ENCODE data around the gene POR. TPM values are rescaled to one million over a fixed set of nuclear protein-coding genes. Genes with fewer than 3 reads are reported as not detected.

The POR gene
- total and polyA plus RNA-seq, 8 donors: 41.4 to 210 (median 52.1) TPM

DNA sequence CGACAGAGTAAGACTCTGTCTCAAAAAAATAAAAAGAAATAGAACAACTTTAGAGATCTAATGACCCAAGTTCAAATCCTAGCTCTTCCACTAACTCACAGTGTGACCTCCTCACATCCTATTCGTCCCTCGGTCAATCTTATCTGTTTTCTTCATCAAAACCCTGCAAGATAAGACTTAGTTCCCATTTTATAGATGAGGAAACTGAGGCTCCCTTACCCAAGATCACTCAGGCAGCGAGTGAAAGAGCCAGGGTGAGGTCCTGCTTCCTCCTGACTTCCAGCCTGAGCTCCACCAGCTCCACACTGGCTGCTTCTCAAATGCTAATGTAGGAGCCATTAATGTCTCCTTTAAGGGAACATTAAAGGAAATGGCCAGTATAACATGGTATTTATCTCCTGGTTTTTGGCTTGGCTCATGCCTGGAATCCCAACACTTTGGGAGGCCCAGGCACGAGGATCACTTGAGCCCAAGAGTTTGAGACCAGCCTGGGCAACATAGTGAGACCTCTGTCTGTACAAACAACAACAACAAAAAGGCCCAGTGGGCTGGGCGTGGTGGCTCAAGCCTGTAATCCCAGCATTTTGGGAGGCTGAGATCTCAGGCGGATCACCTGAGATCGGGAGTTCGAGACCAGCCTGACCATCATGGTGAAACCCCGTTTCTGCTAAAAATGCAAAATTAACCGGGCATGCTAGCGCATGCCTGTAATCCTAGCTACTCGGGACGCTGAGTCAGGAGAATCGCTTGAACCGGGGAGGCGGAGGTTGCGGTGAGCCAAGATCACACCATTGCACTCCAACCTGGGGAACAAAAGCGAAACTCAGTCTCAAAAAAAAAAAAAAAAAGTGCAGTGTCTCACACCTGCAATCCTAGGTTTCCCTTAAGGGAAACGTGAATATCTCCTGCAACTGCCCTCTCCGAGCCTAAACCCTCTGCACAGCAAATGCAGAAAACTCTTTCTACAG lies 39.6 kb upstream of the POR start:
- Histone ChIP-seq H3K36me3 (no peaks in the 10 kb centered on the region), H3K27ac (peak overlapping the region in 1 of 2 donors; percentile 87), H3K4me1 (peaks cover 10 to 75% of the 10 kb centered on the region in 2 donors), H3K4me3 (no peak overlapping the region), H3K27me3 (no peaks in the 10 kb centered on the region), H3K9me3 (no peaks in the 10 kb centered on the region)
- no peak for DNase-seq
- no peak for ATAC-seq
- TF ChIP-seq, protein P1, sequence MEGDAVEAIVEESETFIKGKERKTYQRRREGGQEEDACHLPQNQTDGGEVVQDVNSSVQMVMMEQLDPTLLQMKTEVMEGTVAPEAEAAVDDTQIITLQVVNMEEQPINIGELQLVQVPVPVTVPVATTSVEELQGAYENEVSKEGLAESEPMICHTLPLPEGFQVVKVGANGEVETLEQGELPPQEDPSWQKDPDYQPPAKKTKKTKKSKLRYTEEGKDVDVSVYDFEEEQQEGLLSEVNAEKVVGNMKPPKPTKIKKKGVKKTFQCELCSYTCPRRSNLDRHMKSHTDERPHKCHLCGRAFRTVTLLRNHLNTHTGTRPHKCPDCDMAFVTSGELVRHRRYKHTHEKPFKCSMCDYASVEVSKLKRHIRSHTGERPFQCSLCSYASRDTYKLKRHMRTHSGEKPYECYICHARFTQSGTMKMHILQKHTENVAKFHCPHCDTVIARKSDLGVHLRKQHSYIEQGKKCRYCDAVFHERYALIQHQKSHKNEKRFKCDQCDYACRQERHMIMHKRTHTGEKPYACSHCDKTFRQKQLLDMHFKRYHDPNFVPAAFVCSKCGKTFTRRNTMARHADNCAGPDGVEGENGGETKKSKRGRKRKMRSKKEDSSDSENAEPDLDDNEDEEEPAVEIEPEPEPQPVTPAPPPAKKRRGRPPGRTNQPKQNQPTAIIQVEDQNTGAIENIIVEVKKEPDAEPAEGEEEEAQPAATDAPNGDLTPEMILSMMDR (IDR thresholded peaks at IDR 0.05): no peak
- intact Hi-C loops (cut with DNase I): no loop called here

DNA sequence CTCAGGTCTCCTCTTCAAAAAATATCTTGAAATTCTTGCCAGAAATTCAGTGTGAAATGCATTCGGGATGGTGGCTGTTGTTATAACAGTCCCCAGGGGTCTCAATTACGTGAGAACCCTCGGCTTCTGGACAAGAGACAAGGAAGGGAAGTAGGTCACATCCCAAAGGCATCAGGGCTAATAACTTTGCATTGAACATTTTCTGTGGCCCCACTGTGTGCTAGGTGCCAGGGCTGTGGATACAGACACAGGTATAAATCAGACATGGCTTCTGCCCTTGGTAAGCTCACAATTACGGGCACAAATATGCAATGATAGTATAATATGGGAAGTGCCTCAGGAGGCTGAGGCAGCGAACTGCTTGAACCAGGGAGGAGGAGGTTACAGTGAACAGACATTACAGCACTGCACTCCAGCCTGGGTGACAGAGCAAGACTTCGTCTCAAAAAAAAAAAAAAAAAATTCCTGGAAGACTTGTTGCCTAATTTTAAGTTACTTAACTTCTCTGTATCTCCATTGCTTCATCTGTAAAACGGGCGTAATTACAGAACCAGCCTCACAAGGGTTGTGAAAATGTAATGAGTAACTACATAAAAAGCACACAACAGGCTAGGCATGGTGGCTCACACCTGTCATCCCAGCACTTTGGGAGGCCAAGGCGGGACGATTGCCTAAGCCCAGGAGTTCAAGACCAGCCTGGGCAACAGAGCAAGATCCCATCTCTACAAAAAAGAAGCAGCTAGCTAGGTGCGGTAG lies 38.7 kb upstream of the POR start:
- no peak for ATAC-seq
- DNase-seq: no peak

GRCh38 chr7:75878312-75878768 lies 36.6 kb upstream of the POR start:
- Histone ChIP-seq H3K4me3 (peak overlapping the region in 1 of 2 donors; percentile 99), H3K36me3 (peaks cover 0 to 21% of the 10 kb centered on the region in 2 donors), H3K4me1 (peaks cover 13 to 61% of the 10 kb centered on the region in 2 donors), H3K9me3 (no peaks in the 10 kb centered on the region), H3K27me3 (no peaks in the 10 kb centered on the region), H3K27ac (peak overlapping the region; percentile 81 to 90)
- TF ChIP-seq, protein P1 (IDR thresholded peaks at IDR 0.05): no peak
- intact Hi-C loops (cut with DNase I): no loop called here
- DNase-seq (no peak), ATAC-seq (no peak)

More for the DNA sequence above, 38.7 kb upstream of the POR start:
- H3K27ac ChIP-seq: peak overlapping the region in 1 of 2 donors; percentile 87
- TF ChIP-seq, protein P1 (IDR thresholded peaks at IDR 0.05): no peak
- H3K9me3 ChIP-seq: no peaks in the 10 kb centered on the region
- peaks cover 0 to 2% of the 10 kb centered on the region in 2 donors for H3K36me3 ChIP-seq
- intact Hi-C loops (cut with DNase I): no loop called here
- no peaks in the 10 kb centered on the region for H3K27me3 ChIP-seq
- H3K4me1 ChIP-seq: peaks cover 13 to 78% of the 10 kb centered on the region in 2 donors
- no peak overlapping the region for H3K4me3 ChIP-seq

DNA sequence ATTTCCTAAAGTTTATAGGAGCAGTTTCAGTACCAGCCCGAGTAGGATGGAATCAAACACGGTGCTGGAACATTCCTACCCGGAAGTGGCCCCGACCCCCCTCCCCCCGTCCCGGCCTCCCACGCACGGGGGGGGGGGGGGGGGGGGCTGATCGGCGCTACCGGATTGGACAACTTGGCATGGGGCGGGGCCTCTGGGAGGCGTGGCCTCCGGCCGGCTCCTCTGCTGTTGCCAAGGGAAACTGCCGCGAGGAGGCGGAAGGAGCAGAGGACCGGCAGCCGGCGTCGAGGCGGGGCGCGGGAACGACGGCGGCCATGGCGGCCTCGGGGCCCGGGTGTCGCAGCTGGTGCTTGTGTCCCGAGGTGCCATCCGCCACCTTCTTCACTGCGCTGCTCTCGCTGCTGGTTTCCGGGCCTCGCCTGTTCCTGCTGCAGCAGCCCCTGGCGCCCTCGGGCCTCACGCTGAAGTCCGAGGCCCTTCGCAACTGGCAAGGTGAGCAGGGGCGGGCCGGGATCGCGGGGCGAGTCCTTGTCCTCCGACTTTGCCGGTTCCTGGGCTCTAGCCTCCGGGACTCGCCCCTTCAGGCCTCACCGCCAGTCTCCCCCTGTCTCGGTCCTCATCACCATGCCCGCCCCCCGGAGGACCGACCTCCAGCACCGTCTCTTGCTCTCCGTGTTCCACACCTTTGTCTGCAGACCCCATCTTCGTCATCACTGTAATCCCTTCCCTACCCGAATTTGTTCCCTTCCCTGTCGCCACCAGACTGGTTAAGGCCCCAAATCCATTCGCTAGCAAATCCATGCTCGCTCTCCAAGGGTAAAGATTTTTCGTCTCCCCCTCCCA lies 36.0 kb upstream of the POR start, which contains the start of gene RHBDD2:
TSS of gene RHBDD2 (plus strand) at position 266 of the 843 bp plus-strand sequence. CDS start at position 315, 49 bp downstream.
- ATAC-seq (peak; percentile 99), DNase-seq (peak; percentile 93 to 98 (median 97))
- Histone ChIP-seq H3K4me3 (peak within 1 kb of the TSS; percentile 76 to 99), H3K4me1 (peaks cover 13 to 59% of the 10 kb centered on the region in 2 donors), H3K9me3 (no peaks in the 10 kb centered on the region), H3K27me3 (no peaks in the 10 kb centered on the region), H3K36me3 (peaks cover 0 to 27% of the 10 kb centered on the region in 2 donors), H3K27ac (peak within 1 kb of the TSS; percentile 81 to 90)
- intact Hi-C loops (cut with DNase I): no loop called here
- TF ChIP-seq, protein P1 (IDR thresholded peaks at IDR 0.05): no peak

Measured in left lung (tissue), 10 donors.